Measurements from ENCODE around the gene OSBPL3. TPM values are rescaled to one million over a fixed set of nuclear protein-coding genes. Genes with fewer than 3 reads are reported as not detected.

The OSBPL3 gene
- polyA plus RNA-seq, 1 of the 3 experiments (the other 2 are of a cell fraction): 23.2 TPM

GRCh38 chr7:24987331-24987842, 7.4 kb upstream of the OSBPL3 start:
- Histone ChIP-seq H3K9me2 (no peaks in the 10 kb centered on the region), H3K9ac (no peak overlapping the region), H3K9me3 (no peaks in the 10 kb centered on the region), H3F3A (replicated peaks; ENCODE audit: insufficient read depth) (no peaks in the 10 kb centered on the region), H2AFZ (ENCODE audit: low read depth) (no peak overlapping the region), H4K20me1 (ENCODE audit: insufficient read depth) (no peaks in the 10 kb centered on the region), H3K27me3 (ENCODE audit: insufficient read depth) (no peaks in the 10 kb centered on the region), H3K4me1 (ENCODE audit: control insufficient read depth in 1 of 2, insufficient read depth in 2 of 2, low read depth in 1 of 2, low read length in 1 of 2) (no peaks in the 10 kb centered on the region), H3K36me3 (replicated peaks in 1 of 2; ENCODE audit: control insufficient read depth in 1 of 2, insufficient read depth in 2 of 2, low read length in 1 of 2) (no peaks in the 10 kb centered on the region), H3K27ac (ENCODE audit: low read depth in 2 of 2, low read length in 1 of 2) (no peak overlapping the region), H3K4me2 (no peak overlapping the region), H3K79me2 (ENCODE audit: insufficient read depth) (no peaks in the 10 kb centered on the region), H3K4me3 (ENCODE audit: low read depth in 2 of 2, low read length in 1 of 2) (no peak overlapping the region)
- ChIA-PET POLR2A (no interaction called here), CTCF (interaction anchor here (1.6 kb wide), 1 partner anchor 75 kb away, joined by 5 read pairs; no protein-coding TSS in a partner anchor)
- 60% methylated on average over 1 of the region's 1 CpG for WGBS (ENCODE audit: low lambda C conversion rate)
- TF ChIP-seq RAD21 (IDR thresholded peaks at IDR 0.05; ENCODE audit: low read length): no peak
- no peak for DNase-seq

DNA sequence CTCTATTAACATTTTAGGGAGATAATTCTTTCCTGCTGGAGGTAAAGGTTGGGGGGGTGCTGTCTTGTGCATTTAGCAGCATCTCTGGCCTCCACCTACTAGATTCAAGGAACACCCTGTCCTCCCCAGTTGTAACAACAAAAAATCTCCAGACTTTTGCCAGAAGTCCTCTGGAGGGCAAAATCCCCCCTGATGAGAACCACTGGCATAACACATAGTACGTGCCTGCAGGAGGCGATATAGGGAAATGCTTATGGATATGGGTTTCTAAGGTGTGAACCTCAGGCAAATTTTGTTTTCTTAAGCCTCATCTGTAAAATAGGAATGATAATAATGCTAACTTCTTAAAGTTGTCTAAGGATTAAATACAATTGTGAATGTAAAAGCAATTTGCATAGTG, 2.9 kb upstream of the OSBPL3 start:
- Histone ChIP-seq H3F3A (replicated peaks; ENCODE audit: insufficient read depth) (no peaks in the 10 kb centered on the region), H3K79me2 (ENCODE audit: insufficient read depth) (peaks cover 24% of the 10 kb centered on the region), H3K36me3 (replicated peaks in 1 of 2; ENCODE audit: control insufficient read depth in 1 of 2, insufficient read depth in 2 of 2, low read length in 1 of 2) (no peaks in the 10 kb centered on the region), H3K9me2 (no peaks in the 10 kb centered on the region), H3K27me3 (ENCODE audit: insufficient read depth) (no peaks in the 10 kb centered on the region), H3K4me2 (no peak overlapping the region), H3K9ac (no peak overlapping the region), H3K4me1 (ENCODE audit: control insufficient read depth in 1 of 2, insufficient read depth in 2 of 2, low read depth in 1 of 2, low read length in 1 of 2) (peaks cover 8 to 24% of the 10 kb centered on the region in 2 experiments; a peak in 2 of 4 replicates), H3K4me3 (ENCODE audit: low read depth in 2 of 2, low read length in 1 of 2) (no peak overlapping the region), H3K9me3 (no peaks in the 10 kb centered on the region), H4K20me1 (ENCODE audit: insufficient read depth) (peaks cover 3% of the 10 kb centered on the region; the same call in 1 of the 2 replicates), H2AFZ (ENCODE audit: low read depth) (no peak overlapping the region), H3K27ac (ENCODE audit: low read depth in 2 of 2, low read length in 1 of 2) (no peak overlapping the region)
- POLR2A ChIA-PET: no interaction called here
- no peak for DNase-seq
- TF ChIP-seq SMC3 (IDR thresholded peaks at IDR 0.05; ENCODE audit: low read depth, low read length) (peak; percentile 14; the same call in 1 of the 2 replicates), FOSL2 (IDR thresholded peaks at IDR 0.05; ENCODE audit: borderline replicate concordance, low read depth) (no peak), CTCF (IDR thresholded peaks at IDR 0.05) (peak; percentile 61)
- CTCF ChIA-PET: interaction anchor here (0.6 to 6.8 kb wide), 18 partner anchors 11 to 171 kb away, joined by 3 to 69 read pairs (median 4); no protein-coding TSS in a partner anchor
- WGBS (ENCODE audit: low lambda C conversion rate): 98% methylated on average over 2 of the region's 2 CpGs

DNA sequence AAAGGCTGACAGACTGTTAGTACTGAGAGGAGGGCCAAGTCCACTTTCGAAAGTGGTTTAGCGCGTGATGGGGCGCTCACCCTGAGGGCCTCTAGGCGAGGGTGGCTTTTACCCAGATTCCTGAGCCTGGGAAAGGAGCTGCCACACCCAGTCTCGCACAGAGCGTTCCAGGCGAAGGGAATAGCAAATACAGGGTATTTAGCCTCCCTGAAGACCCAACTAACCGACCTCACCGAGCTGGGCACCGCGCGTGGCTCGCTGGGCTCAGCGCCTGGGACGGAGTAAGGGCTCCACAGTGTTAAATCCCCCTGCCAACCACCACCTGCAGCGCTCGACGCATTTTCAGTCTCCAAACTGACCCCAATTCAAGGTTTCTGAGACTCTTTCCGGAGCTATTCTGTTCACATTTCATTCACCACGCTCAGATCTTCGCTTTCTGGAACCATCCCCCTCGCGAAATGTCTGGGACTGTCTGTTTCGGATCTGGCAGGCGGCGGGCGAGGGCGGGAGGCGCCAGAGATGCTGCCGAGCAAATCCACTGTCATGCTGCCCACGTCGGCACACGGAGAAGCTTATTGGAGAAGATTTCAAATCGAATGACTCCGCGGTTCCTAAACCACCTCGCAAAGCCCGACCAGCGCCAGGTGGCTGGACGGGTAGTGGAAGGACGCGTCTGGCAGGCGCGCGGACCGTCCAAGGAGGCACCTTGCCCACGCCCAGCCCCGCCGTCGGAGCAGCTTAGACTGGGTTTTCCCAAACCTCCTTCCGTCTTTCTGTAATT, 1.4 kb upstream of the OSBPL3 start:
- Histone ChIP-seq H3K36me3 (replicated peaks in 1 of 2; ENCODE audit: control insufficient read depth in 1 of 2, insufficient read depth in 2 of 2, low read length in 1 of 2) (no peaks in the 10 kb centered on the region), H3F3A (replicated peaks; ENCODE audit: insufficient read depth) (no peaks in the 10 kb centered on the region), H3K9me3 (no peaks in the 10 kb centered on the region), H2AFZ (ENCODE audit: low read depth) (peak overlapping the region; percentile 89), H4K20me1 (ENCODE audit: insufficient read depth) (peaks cover 3% of the 10 kb centered on the region; the same call in 1 of the 2 replicates), H3K27me3 (ENCODE audit: insufficient read depth) (no peaks in the 10 kb centered on the region), H3K4me3 (ENCODE audit: low read depth in 2 of 2, low read length in 1 of 2) (peak overlapping the region; percentile 72 to 97), H3K4me2 (peak overlapping the region; percentile 89), H3K4me1 (ENCODE audit: control insufficient read depth in 1 of 2, insufficient read depth in 2 of 2, low read depth in 1 of 2, low read length in 1 of 2) (peaks cover 17 to 28% of the 10 kb centered on the region in 2 experiments; a peak in 3 of 4 replicates), H3K79me2 (ENCODE audit: insufficient read depth) (peaks cover 40% of the 10 kb centered on the region), H3K9me2 (no peaks in the 10 kb centered on the region), H3K9ac (peak overlapping the region; percentile 77; the same call in 1 of the 2 replicates), H3K27ac (ENCODE audit: low read depth in 2 of 2, low read length in 1 of 2) (peak overlapping the region; percentile 53 to 84; a peak in 3 of 4 replicates)
- peak; percentile 70 for DNase-seq
- CTCF ChIA-PET: interaction anchor here (0.7 to 6.8 kb wide), 26 partner anchors 9 to 1011 kb away, joined by 3 to 69 read pairs (median 4); no protein-coding TSS in a partner anchor
- POLR2A ChIA-PET: interaction anchor here (1.4 kb wide), 1 partner anchor 161 kb away, joined by 3 read pairs; no protein-coding TSS in a partner anchor
- 31% methylated on average over 49 of the region's 52 CpGs for WGBS (ENCODE audit: low lambda C conversion rate)
- TF ChIP-seq EZH2phosphoT487 (IDR thresholded peaks at IDR 0.05; ENCODE audit: borderline replicate concordance, low read depth) (no peak), TAF1 (IDR thresholded peaks at IDR 0.05; ENCODE audit: borderline replicate concordance, low read depth, low read length) (peak; percentile 34; the same call in 1 of the 2 replicates), FOXM1 (IDR thresholded peaks at IDR 0.05; ENCODE audit: low read depth) (peak; percentile 97), SMC3 (IDR thresholded peaks at IDR 0.05; ENCODE audit: low read depth, low read length) (0 out of 2 replicates have a peak, but pooled peaks have one; percentile 6), JUND (IDR thresholded peaks at IDR 0.05) (no peak), TEAD4 (IDR thresholded peaks at IDR 0.05; ENCODE audit: borderline replicate concordance, insufficient read depth) (no peak), PBX3 (IDR thresholded peaks at IDR 0.05) (no peak), ELF1 (IDR thresholded peaks at IDR 0.05) (no peak), TCF12 (IDR thresholded peaks at IDR 0.05) (peak; percentile 41; the same call in 1 of the 2 replicates), SIN3A (IDR thresholded peaks at IDR 0.05; ENCODE audit: borderline replicate concordance, low read depth, low read length) (0 out of 2 replicates have a peak, but pooled peaks have one; percentile 43), MAX (IDR thresholded peaks at IDR 0.05; ENCODE audit: low read depth) (peak; percentile 89), MXI1 (IDR thresholded peaks at IDR 0.05; ENCODE audit: low read depth, low read length) (peak; percentile 45; the same call in 1 of the 2 replicates), RFX5 (IDR thresholded peaks at IDR 0.05; ENCODE audit: low read length) (no peak), FOXJ3 (CRISPR knock-in tag; IDR thresholded peaks at IDR 0.05) (no peak)

Data from SK-N-SH (cell line).